HepG2 (cell line): Measurements from ENCODE around the gene CKS1B. TPM values are rescaled to one million over a fixed set of nuclear protein-coding genes. Genes with fewer than 3 reads are reported as not detected.

Source experiments
- CTCF ChIP-seq: sonication (generic); formaldehyde crosslinking; IDR thresholded peaks from 2 replicates; pipeline ENCODE4 v1.5.0; 2020; ENCODE audit warnings: mild to moderate bottlenecking, missing genetic modification reagents, moderate library complexity
- DPF2 ChIP-seq: sonication (generic); formaldehyde crosslinking; IDR thresholded peaks from 2 replicates; pipeline ENCODE4 v1.4.0; 2020; ENCODE audit warnings: mild to moderate bottlenecking, low read depth, missing genetic modification reagents, borderline replicate concordance
- FOXK1 ChIP-seq: sonication (generic); formaldehyde crosslinking; IDR thresholded peaks from 2 replicates; pipeline ENCODE4 v1.4.0; 2020; ENCODE audit warnings: low read depth, missing genetic modification reagents, borderline replicate concordance
- FUBP1 ChIP-seq: sonication (generic); formaldehyde crosslinking; IDR thresholded peaks from 2 replicates; pipeline ENCODE4 v1.5.1; 2020; ENCODE audit warnings: missing genetic modification reagents, mild to moderate bottlenecking, borderline replicate concordance
- HOXA3 ChIP-seq: sonication (generic); formaldehyde crosslinking; IDR thresholded peaks from 2 replicates; pipeline ENCODE4 v1.5.0; 2020; ENCODE audit warnings: missing genetic modification reagents
- JARID2 ChIP-seq: sonication (generic); formaldehyde crosslinking; IDR thresholded peaks from 2 replicates; pipeline ENCODE4 v1.8.1; 2023; ENCODE audit warnings: missing genetic modification reagents, inconsistent platforms; ENCODE audit not compliant: insufficient replicate concordance
- STAT6 ChIP-seq: sonication (generic); formaldehyde crosslinking; IDR thresholded peaks from 2 replicates; pipeline ENCODE4 v1.4.0; 2020; ENCODE audit warnings: missing genetic modification reagents, mild to moderate bottlenecking, borderline replicate concordance
- SUZ12 ChIP-seq: fragments of 150-350 bp; IDR thresholded peaks from 2 replicates; pipeline ENCODE4 v1.6.1; 2014; ENCODE audit warnings: low read depth, low read length
- TCF7 ChIP-seq: sonication (generic); IDR thresholded peaks from 2 replicates; pipeline ENCODE4 v1.6.1; 2016; ENCODE audit warnings: antibody characterized with exemption, low read depth
- ZBTB46 ChIP-seq: sonication (generic); formaldehyde crosslinking; IDR thresholded peaks from 2 replicates; pipeline ENCODE4 v1.4.0; 2020; ENCODE audit warnings: mild to moderate bottlenecking, missing genetic modification reagents, borderline replicate concordance
- ZNF18 ChIP-seq: sonication (generic); formaldehyde crosslinking; IDR thresholded peaks from 2 replicates; pipeline ENCODE4 v1.8.0; 2022; ENCODE audit warnings: mild to moderate bottlenecking, missing genetic modification reagents; ENCODE audit not compliant: insufficient replicate concordance
- ZNF337 ChIP-seq: sonication (generic); formaldehyde crosslinking; IDR thresholded peaks from 2 replicates; pipeline ENCODE4 v1.5.1; 2020; ENCODE audit warnings: missing genetic modification reagents, low read depth, mild to moderate bottlenecking, borderline replicate concordance
- ZNF431 ChIP-seq: sonication (generic); formaldehyde crosslinking; IDR thresholded peaks from 2 replicates; pipeline ENCODE4 v1.9.0; 2022; ENCODE audit warnings: missing genetic modification reagents, low read depth, mild to moderate bottlenecking, borderline replicate concordance
- polyA plus RNA-seq, 8 experiments: library from polyadenylated mRNA; depleted of rRNA in 3 of 8; stranded (reverse) in 7 of 8; unstranded in 1 of 8; fragments of >200 nt; fragmentation: Illumina TruSeq in 4 of 8; extraction: Trizol in 4 of 8; gene quantifications; 2 replicates each; pipeline versions ENCODE4 v1.2.1 to v1.2.3, GENCODE V29; 2011 to 2016; ENCODE audit warnings: low read depth in 4 of 8, missing spikeins in 1 of 8, mixed read lengths in 1 of 8; ENCODE audit not compliant: insufficient read depth in 1 of 8
- total RNA-seq, 5 experiments: library from RNA; depleted of rRNA; stranded (reverse); fragments of >200 nt; fragmentation: Illumina TruSeq; extraction: Trizol; gene quantifications; 2 replicates each; pipeline ENCODE4 v1.2.3, GENCODE V29; 2016; ENCODE audit warnings: low read depth in 1 of 5
- TF ChIP-seq, protein P1 (sequence below): sonication (generic); formaldehyde crosslinking; conservative IDR thresholded peaks from 2 replicates; pipeline ENCODE4 v1.8.0; 2022; ENCODE audit warnings: low read depth, missing genetic modification reagents

Gene CKS1B
- total and polyA plus RNA-seq, 2 of the 13 experiments (the other 11 are each of a cell fraction or from before 2014, with no cell fraction given): 217 to 222 TPM

GRCh38 chr1:155017041-155017945 lies 42.8 kb downstream of the CKS1B start (continued):
- no peak for TF ChIP-seq ZNF18
- TF ChIP-seq, protein P1, sequence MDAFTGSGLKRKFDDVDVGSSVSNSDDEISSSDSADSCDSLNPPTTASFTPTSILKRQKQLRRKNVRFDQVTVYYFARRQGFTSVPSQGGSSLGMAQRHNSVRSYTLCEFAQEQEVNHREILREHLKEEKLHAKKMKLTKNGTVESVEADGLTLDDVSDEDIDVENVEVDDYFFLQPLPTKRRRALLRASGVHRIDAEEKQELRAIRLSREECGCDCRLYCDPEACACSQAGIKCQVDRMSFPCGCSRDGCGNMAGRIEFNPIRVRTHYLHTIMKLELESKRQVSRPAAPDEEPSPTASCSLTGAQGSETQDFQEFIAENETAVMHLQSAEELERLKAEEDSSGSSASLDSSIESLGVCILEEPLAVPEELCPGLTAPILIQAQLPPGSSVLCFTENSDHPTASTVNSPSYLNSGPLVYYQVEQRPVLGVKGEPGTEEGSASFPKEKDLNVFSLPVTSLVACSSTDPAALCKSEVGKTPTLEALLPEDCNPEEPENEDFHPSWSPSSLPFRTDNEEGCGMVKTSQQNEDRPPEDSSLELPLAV (CRISPR knock-in tag): no peak
- TF ChIP-seq DPF2 (CRISPR knock-in tag): no peak
- no peak; the same call in 1 of the 2 replicates for TF ChIP-seq TCF7
- 0 out of 2 replicates have a peak, but pooled peaks have one; percentile 83 for TF ChIP-seq FUBP1 (CRISPR knock-in tag)
- TF ChIP-seq ZNF431 (CRISPR knock-in tag): peak; percentile 69; the same call in 1 of the 2 replicates
- peak; percentile 73 for TF ChIP-seq JARID2 (CRISPR knock-in tag)
- TF ChIP-seq HOXA3 (CRISPR knock-in tag): peak; percentile 90
- TF ChIP-seq ZNF337 (CRISPR knock-in tag): no peak
- TF ChIP-seq STAT6 (CRISPR knock-in tag): no peak
- TF ChIP-seq SUZ12: no peak
- peak; percentile 46; the same call in 1 of the 2 replicates for TF ChIP-seq FOXK1 (CRISPR knock-in tag)
- peak; percentile 99 for TF ChIP-seq CTCF
- TF ChIP-seq ZBTB46 (CRISPR knock-in tag): no peak
